NCI-H1417 treated with DMSO at 0.1 percent for 48 hours (cell line): ENCODE results near the gene TRUB1.

Experiments used
- DNase-seq: peaks from one replicate; lab custom pipeline; 2025; lab: John Stamatoyannopoulos, UW

Gene TRUB1

GRCh38 chr10:114982989-114983388, 45.0 kb downstream of the TRUB1 start:
- no peak for DNase-seq

DNA sequence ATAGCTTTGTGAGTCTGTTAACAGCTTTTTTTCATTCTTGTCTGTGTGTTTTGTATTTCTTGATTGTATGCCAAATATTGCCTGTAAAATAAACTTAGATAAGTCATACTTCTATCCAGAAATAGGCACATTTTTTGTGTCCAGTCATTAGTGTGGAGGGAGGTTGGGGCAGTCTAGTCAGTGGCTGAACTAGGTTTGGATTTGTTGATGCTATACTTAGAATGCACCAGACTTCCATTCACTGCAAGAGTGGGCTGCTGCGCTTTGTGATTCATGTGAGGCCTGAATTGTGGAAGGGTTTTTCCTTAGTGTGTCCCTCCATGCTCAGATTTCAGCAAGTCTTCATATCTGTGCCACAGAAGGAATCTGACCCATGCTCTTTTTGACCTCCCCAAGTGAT, 50.0 kb downstream of the TRUB1 start:
- DNase-seq: no peak

DNA sequence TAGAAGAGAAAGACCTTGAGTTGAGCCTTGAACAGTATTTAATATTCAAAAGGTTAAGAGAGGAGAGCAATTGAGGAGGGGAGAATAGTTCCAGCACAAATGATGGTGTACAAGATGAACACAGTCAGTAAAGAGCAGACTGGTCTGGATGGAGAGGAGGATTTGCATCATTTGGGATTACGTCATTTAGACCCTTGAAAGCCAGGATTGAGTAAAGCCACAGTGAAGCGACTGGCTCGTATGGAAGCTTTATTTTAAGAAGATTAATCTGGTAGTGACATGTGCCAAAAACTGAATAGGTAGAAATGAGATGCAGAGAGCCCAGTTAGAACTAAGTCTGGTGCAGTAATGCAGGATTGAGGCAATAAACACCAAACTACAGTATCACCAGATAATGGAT, 52.6 kb downstream of the TRUB1 start:
- no peak for DNase-seq

- DNase-seq: no peak
Observed at GRCh38 chr10:114990991-114991390, 53.0 kb downstream of the TRUB1 start.

- no peak for DNase-seq
Observed at GRCh38 chr10:114992189-114992775, 54.3 kb downstream of the TRUB1 start.

- no peak for DNase-seq
Observed at GRCh38 chr10:114995468-114996247, 57.7 kb downstream of the TRUB1 start.

- DNase-seq: no peak
Observed at GRCh38 chr10:114996542-114996941, 58.5 kb downstream of the TRUB1 start.

GRCh38 chr10:114998993-114999392, 61.0 kb downstream of the TRUB1 start:
- no peak for DNase-seq

DNA sequence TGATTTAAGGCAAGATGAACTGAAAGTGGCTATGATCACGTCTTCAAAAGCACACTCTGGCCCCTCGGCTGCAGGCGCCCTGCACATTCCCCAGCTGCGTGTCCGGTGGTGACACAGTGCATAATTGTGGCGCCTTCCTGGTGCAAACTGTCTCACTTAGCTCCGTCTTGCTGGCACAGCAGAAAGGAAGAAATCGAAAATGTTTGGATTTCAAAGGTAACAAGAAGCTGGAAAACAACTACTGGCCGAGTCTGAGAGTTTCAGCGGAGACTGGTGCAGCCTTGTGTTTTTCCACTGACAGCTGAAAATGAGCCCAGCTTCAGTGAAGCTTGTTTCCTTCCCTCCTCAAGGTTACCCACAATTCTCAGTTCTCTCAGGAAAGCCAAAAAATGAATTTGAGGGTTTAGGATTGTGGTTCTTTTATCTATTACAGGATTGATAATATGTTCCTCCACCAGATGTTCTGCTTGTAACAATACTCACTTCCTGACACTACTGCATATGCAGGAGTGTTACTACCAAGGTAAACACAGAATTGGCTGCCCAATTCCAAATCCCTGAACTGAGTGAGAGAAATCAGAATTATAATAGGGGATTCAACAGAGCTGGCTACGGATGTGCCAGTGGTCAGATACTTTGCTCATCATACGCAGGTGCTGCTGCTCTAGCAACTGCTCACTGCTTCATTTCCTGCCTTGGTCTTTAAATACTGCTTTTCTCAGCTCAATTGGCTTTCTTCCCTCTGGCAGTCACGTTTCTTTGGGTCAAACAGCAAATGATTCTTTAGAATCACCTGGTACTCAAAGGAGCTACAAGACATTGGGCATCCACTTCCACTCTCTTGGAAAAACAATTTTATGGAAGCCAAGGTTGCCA, 63.7 kb downstream of the TRUB1 start:
- DNase-seq: no peak

DNA sequence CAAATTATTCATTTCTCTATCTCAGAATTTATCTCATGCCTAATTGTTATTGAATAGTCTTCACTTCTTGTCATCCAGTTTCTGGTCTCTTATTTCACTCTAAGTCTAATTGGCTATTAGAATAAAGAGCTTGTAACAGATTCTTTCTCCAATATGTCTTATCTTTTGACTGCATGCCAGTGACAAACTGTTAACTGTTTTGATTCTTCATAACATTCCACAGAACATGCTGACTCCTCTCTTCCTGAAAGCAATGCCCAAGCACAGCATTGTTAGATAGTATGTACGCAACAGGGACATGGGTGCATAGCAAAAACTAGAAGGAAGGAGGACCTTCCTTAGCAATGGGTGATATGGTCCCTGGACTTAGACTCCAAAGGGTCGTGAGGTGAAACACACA, 65.4 kb downstream of the TRUB1 start:
- no peak for DNase-seq

DNA sequence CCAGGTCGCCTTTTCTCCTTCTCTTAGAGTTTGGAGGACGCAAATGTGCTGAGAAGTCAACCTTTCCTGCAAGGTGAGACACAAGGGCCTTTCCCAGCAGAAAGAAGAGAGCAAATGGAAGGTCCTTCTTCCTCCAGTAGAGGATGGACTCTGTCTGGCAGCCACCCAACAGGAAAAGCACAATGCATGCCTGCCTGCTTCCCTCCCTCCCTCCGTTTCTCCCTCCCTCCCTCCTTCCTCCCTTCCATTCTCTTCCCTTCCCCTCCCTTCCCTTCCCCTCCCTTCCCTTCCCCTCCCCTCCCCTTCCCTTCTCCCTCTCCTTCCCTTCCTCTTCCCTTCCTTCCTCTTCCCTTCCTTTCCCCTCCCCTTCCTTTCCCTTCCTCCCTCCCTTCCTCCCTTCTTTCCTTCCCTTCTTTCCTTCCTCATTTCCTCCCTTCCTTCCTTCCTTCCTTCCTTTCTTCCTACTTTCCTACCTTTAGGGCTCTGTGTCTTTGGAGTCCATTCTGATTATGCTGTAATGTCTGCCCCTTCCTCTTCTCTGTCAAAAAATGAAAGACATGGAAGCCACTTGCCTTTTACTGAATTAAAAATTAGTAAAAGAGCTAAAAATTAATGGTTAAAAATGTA, 66.4 kb downstream of the TRUB1 start:
- no peak for DNase-seq

- no peak for DNase-seq
Observed at GRCh38 chr10:115005771-115006170, 67.8 kb downstream of the TRUB1 start.

GRCh38 chr10:115018185-115018931, 80.4 kb downstream of the TRUB1 start:
- no peak for DNase-seq

- DNase-seq: no peak
Observed at GRCh38 chr10:115020449-115020848, 82.5 kb downstream of the TRUB1 start.

DNA sequence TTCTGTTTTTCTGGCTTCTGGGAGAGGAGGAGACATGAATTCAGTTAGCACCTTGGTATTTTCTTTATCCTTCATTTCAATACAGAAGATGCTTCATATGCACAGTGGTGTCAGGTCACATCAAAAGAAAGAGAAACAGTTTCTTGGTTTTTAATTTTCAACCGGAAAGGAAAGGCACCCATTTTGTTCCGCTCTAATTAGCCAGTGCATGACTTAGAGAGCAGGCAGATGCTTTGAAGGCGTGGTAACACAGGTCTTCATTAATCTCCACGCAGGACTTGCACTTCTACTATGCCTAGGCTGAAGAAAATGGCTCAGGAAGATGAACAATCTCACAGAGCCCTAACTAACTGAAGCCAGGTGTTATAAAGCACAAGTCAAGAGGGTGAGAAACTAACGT, 84.7 kb downstream of the TRUB1 start:
- no peak for DNase-seq

DNA sequence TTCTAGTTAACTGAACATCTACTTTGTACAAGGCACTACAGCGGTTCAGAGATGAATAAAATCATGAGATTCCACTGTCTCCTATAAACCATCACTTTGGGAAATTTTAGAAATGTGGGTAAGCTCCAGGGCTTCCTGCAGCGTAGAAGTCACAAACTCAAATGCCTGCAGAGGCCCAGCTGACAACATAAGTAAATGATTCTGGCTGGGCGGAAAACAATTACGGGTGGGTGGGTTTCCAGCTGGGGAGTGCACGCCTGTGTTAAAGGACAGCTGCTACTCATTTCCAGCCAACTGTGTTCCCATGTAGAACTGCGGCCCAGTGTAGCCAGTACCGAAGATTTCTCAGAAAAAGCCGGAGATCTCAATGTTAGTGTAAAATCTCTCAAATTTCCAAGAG, 85.7 kb downstream of the TRUB1 start:
- no peak for DNase-seq

GRCh38 chr10:115024371-115024770, 86.4 kb downstream of the TRUB1 start:
- no peak for DNase-seq

- DNase-seq: no peak
Observed at GRCh38 chr10:115026056-115026745, 88.2 kb downstream of the TRUB1 start.

DNA sequence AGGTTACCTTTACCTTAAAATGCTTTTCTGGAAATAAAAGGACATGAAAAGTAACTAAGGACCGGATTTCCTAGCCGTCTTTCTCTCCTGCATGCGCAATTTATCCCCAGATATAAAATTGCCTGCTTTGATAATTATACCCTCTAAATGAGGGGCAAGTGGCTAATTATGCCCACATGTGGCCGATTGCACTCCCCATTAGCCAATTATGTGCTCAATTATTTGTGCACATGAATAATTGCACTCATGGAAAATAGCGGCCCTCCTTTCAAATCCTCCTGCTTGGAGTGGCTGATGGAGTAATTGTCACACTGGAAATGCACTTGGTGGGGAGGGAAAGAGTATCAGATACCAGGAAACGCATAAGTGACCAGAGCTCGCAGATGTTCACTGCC, 88.7 kb downstream of the TRUB1 start:
- DNase-seq: peak; percentile 83
